GM18951 (cell line): ENCODE measurements around the gene TMEM202.
"Not testable (repeated sequence)": the region's sequence is repeated elsewhere in the genome, so short reads cannot be mapped to it uniquely, and the experiment has no call there.

Experiments
- POLR2A ChIP-seq: IDR thresholded peaks from 4 replicates; pipeline ENCODE4 v1.6.1; 2011; ENCODE audit warnings: mild to moderate bottlenecking; ENCODE audit not compliant: insufficient read length, insufficient read depth; ENCODE audit errors: extremely low read depth
- in situ Hi-C: fragments of 300-500 bp; cut with MboI; formaldehyde crosslinking; loops from one replicate; pipeline ENCODE4 v1.12.0; 2022; ENCODE audit warnings: low sequenced_read_pairs, mixed read lengths, inconsistent platforms; ENCODE audit not compliant: unreplicated experiment

The TMEM202 gene, protein sequence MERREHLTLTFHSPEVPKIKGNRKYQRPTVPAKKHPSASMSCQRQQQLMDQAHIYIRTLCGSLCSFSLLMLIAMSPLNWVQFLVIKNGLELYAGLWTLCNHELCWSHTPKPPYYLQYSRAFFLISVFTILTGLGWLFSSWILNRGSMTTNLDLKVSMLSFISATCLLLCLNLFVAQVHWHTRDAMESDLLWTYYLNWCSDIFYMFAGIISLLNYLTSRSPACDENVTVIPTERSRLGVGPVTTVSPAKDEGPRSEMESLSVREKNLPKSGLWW

DNA sequence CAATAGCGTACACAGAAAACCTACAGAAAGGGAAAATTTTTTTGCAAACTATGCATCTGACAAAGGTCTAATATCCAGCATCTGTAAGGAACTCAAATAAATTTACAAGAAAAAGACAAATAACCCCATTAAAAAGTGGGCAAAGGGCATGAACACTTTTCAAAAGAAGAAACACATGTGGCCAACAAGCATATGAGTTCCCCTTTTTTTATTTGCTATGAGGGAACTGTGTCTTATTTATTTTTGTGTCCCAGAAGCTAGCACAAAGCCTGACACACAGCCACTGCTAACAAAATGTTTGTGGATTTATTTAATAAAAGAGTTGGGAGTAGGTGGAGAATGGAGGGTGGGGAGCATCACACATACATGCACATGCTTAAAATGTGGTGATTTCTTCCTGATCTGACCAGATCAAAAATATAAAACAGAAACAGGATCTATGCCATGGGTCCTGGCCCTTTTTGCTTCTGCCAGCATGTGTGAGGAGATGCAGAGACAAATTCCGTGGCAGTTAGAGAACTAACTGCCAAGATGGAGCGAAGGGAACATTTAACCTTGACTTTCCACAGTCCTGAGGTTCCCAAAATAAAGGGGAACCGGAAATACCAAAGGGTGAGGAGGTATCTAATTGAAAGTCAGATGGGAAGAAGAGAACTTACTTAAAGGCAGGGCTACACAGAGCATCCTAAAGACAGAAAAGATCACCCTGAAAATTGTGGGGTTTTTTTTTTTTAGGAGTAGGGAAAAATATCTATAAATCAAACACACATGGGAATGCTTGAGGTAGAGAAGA is at the start of gene TMEM202:
TSS of gene TMEM202 (plus strand) at position 510 of the 793 bp plus-strand sequence. CDS start at position 532, 22 bp downstream.
- TF ChIP-seq POLR2A, result no peak
- in situ Hi-C loops, result no loop called here

DNA sequence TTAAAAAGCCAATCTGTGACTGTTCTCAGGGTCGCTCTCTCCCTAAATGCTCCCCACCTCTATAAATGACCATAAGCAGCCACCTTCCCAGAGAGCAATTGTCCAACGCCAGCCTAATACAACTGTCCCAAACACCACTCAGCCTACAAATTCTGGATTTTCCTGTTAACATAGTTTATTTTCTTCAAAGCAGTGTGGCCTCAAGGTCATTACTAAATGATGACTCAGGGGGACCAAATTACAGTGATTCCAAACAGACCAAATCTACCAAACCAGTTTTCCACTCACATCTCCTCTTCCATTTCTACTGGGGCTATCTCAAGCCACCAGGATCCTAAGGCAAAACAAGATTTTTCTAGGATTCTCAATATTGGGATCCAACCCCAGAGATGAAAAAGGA is 44.8 kb upstream of the TMEM202 start:
- TF ChIP-seq POLR2A, result no peak
- in situ Hi-C loops, result no loop called here

DNA sequence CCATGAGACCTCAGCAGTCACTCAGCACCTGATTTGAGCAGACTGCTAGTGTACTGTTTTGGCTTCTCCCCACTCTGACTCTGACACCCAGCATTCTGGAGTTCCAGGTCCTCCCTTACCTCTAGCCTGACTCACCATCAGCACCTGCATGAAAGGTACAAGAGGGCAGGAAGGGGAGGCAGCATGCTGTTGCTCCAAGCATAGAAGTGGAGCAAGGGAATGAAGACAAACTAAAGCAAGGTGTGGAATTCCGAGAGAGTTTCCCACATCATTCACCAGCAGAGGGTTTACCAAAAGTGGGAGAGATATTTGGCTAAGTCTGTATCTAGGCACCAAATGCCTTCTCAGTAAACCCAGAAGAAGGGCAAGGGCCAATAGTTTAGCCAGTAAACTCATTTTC is 43.6 kb upstream of the TMEM202 start:
- in situ Hi-C loops, result no loop called here
- no peak for TF ChIP-seq POLR2A

DNA sequence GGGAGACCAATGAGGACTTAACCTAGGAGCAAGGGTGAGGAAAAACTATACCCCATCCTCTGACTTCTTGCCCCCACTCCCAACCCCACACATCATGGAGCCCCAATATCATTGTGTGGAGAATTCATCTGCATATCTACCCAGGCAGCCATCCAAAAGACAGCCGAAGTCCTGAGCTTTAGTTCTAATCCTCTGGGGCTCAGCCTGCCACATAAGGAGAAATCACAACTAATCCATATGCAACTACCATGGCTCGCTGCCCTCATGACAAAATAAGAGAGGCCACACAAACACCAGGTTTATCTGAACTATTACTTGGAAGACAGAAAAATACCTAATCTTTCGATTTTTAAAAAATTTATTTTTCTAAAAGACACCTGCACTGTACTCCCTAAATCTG is 40.0 kb upstream of the TMEM202 start:
- in situ Hi-C loops, result no loop called here
- no peak for TF ChIP-seq POLR2A

DNA sequence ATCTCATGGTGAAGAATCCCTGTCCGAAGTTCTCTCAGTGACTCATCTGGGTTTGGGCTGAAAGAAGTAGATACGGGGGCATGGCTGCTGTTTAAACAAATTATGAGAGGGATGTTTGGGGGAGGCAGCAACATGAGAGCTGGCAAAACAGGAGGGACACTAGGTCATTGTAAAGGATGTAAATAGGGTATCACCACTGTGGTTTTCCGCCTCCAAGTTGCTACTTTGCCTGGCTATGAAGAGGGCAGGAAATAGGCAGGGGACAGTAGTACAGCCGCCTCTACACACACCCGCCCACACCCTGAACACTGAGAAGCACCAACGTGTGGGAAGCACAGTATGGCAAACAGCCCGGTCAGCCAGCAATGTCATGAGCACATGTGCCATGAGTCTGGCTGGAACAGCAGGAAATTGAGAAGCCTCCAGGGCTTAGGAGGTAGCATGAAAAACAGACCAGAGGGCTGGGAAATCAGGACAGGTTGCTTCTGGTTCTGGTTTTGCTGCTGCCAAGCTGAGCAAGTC is 39.4 kb upstream of the TMEM202 start:
- in situ Hi-C loops, result no loop called here
- no peak for TF ChIP-seq POLR2A

DNA sequence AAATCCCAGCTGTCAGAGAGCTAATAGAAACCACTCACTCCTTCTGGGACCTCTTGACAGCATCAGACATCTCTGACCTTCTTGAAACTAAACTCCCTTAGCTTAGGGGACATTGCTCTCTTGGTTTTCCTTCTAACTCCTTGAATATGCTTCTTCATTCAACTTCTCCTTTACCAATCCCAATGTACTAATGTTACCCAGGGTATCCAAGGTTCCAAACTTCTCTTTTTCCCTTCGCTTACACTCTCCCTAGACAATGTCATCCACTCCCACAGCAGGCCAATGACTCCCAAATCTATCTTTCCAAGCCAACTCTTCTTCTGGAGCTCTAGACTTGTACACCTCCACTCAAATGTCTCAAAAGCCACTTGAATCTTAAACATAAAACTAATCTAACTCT is 36.9 kb upstream of the TMEM202 start:
- in situ Hi-C loops, result no loop called here

DNA sequence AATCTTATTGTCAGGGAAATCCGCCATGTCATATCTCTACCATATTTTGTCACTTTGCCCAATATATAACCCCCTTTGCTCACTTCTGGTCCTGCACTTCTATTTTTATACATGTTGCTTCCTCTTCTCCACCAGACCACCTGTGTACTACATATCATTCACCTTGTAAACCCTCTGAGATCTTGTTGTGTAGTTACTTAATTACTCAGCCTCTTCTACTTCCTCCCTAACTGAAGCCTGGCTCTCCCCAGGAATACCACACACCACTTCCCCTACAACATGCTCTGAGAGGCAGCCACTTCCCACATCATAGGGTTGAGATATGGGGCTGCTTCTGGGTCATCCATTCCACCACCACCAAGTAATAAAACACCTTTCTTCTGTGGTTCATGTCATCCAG is 32.3 kb upstream of the TMEM202 start:
- in situ Hi-C loops, result no loop called here
- TF ChIP-seq POLR2A, result no peak

More for the DNA sequence above, 36.9 kb upstream of the TMEM202 start:
- TF ChIP-seq POLR2A, result no peak

DNA sequence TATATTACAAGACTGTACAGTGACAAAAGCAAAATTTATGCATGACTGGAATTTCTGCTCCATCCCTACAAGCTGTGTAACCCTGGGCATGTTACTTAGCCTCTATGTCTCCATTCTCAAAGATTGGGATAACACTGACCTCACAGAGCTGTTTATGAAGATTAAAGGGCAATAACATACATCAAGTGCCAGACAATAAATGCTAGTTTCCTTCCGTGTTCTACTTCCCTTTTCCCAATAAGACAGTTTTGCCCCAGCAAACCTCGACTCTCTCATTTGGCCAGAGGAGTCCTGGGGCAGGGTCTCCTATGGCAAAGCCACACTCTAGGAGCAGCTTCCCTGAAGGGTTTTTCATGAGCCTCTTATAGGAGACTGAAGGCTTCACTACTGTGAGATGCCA is 29.8 kb upstream of the TMEM202 start:
- no peak for TF ChIP-seq POLR2A
- in situ Hi-C loops, result no loop called here

DNA sequence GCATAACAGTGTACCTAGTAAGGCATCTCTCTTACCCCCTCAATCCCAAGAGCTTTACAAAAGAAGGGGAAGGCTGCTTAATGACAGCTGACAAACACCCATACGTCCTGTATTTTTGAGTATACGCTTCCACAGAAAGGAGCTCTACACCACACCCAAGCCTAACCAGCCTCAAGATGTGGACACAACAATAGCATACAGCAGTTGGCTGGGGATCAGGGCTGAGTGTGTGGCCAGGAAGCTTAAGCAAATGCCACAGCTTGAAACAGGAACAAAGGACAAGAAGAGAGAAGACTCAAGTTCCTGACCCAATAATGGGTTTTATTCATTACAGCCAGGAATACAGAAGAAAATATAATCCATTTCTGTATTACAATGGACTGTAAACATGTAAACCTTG is 29.2 kb upstream of the TMEM202 start:
- TF ChIP-seq POLR2A, result no peak
- in situ Hi-C loops, result no loop called here

DNA sequence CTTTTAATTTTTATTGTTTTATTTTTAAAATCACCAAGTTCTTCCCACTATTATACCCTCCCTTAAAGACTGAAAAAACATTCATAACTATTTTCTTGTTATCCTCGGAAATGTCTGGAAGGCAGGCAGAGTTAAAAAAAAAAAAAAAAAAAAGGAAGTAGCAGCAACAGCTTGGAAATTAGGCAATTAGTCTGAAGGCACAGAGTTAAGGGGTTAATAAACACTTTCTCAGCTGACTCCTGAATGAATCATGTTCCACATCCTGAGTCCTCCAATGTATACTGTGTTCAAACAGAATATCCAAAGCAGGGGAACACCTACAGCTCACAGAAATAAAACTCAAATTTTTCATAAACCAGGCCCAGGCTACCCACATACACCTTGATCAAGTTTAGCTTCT is 28.1 kb upstream of the TMEM202 start:
- in situ Hi-C loops, result no loop called here
- no peak for TF ChIP-seq POLR2A

DNA sequence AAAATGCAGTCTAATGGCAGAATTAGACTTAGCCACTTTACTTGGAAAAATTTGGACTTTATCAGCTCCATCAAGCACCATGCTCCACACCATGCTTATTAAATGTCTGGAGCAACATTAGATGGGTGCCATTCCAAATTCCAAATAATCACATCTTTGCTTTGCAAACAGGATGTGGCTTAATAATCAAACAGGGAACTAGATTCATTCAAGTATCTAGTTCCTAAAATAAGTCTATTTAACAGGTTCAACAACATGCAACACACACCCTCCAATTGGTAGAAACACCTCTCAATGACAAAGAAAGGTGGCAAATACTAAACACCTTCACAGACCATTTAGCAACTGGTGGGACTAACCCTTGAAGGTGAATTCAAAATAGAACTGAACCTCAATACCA is 25.7 kb upstream of the TMEM202 start:
- in situ Hi-C loops, result no loop called here
- no peak for TF ChIP-seq POLR2A

DNA sequence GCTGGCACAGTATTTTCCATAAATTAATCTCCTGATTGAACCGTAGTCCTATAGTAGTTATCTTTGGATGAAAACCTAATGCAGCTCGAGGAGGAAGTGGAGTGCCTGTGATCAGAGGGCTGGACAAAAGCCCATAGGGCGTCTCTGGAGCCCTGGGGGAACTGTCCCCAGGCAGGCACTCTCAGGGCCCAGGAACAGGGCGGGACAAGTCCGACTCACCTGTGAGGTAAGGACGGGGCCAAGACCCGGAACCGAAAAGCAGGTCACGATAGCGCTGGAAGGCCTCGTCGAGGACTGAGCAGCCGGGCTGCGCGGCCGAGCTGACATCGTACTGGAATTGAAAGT is 22.6 kb upstream of the TMEM202 start:
- in situ Hi-C loops, result no loop called here
- TF ChIP-seq POLR2A, result no peak

DNA sequence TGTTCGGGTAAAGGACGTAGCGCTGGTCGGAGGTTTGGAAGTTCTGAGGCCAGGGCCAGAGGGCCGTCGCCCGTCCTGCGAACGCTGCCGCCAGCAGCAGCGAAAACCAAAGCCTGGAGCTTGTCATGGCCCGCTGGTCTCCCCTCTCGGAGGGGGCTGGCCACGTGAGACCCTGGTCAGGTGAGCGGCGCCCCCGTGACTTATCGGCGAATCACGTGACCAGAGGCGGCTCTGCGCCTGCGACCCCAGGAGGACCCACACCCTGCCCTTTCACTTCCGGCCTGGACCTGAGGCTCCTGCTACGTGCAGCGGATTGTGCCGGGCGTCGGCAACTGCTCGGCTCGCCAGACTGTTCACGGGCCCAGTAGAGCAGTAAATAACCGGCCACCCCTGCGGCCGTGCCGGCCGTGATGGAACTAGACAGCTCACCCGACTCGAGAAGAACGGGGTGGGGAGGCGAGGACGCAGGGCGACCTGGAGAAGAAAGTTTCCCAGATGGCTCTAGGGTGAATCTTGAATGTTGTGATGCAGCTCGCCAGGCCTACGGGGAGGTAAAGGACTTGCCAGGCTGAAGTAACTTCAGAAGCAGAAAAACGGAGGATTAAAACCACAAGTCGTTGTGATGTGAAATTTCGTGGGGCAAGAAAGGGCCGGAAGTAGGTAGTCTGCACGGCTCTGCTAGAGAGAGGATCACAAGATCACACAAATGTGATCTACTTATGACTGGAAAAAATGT is 22.1 kb upstream of the TMEM202 start, which contains the start of gene HEXA:
TSS of gene HEXA (minus strand) at position 169 of the 736 bp plus-strand sequence. CDS start at position 127, 42 bp downstream.
- TF ChIP-seq POLR2A, result peak; percentile 94

DNA sequence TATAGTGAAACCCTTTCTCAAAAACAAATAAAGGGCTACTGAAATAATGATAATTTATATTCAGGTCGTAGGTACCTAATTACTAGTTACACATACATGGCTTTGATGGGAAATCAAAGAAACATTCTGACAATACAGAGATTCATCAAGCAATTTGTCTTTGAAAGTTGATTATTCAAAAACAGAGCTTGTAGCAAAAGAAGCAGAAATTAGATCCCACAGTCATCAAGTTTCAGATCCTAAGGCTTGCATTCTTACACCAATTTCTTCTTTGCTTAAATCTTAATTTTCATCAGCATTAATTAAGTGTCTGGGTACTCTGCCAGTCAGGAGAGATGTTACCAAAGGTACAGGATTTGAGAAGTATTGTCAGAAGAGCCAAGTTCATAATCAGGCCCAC is 20.8 kb upstream of the TMEM202 start:
- TF ChIP-seq POLR2A, result no peak
- in situ Hi-C loops, result no loop called here

More for the DNA sequence above, 22.1 kb upstream of the TMEM202 start, which contains the start of gene HEXA:
- in situ Hi-C loops, result no loop called here

DNA sequence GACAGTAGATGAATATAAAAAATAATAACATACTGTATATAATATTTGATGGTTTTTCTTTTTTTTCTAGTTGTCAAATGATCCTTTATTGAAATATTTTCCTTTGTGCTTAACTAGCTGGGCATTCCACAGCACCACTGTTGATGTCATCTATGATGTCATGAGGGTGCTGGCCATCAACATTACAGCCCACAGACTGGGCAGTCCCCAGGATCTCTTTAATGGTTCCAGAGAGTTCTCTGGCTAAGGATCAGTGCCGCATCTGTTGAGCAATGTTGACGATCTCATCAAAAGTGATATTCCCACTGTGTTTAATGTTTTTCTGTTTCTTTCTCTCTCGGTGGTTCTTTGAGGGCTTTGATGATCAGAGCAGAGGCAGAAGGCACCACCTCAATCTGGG is 19.0 kb upstream of the TMEM202 start:
- in situ Hi-C loops, result not testable (repeated sequence)
